Esophagus (tissue), 2 donors: ENCODE results near the gene IL36A. TPM values are rescaled to one million over a fixed set of nuclear protein-coding genes. Genes with fewer than 3 reads are reported as not detected.

ENCODE experiments used
- H3K27ac ChIP-seq, 2 donors: one replicate each; pipeline ENCODE4 v1.5.1; 2013; ENCODE audit warnings: low read depth in 2 of 2, mild to moderate bottlenecking in 2 of 2, inconsistent platforms in 1 of 2, low read length in 1 of 2, moderate library complexity in 1 of 2
- H3K27me3 ChIP-seq, 2 donors: one replicate each; pipeline ENCODE4 v1.6.1; 2013; ENCODE audit warnings: low read length in 2 of 2, control low read depth in 1 of 2, mild to moderate bottlenecking in 1 of 2; ENCODE audit not compliant: insufficient read depth in 2 of 2, control insufficient read depth in 1 of 2
- H3K36me3 ChIP-seq, 2 donors: one replicate each; pipeline ENCODE4 v1.6.1; 2013; ENCODE audit warnings: low read length in 1 of 2; ENCODE audit not compliant: control insufficient read depth in 2 of 2, insufficient read depth in 2 of 2
- H3K4me1 ChIP-seq, 2 donors: one replicate each; pipeline ENCODE4 v1.6.1; 2013; ENCODE audit warnings: low read length in 1 of 2; ENCODE audit not compliant: control insufficient read depth in 2 of 2, insufficient read depth in 2 of 2
- H3K4me3 ChIP-seq, 2 donors: one replicate each; pipeline ENCODE4 v1.5.1; 2013; ENCODE audit warnings: low read length in 2 of 2, mild to moderate bottlenecking in 2 of 2, low read depth in 1 of 2, moderate library complexity in 1 of 2
- H3K9me3 ChIP-seq, 2 donors: one replicate each; pipeline ENCODE4 v1.6.1; 2013; ENCODE audit warnings: mild to moderate bottlenecking in 2 of 2, low read depth in 1 of 2, low read length in 1 of 2, moderate library complexity in 1 of 2; ENCODE audit not compliant: control insufficient read depth in 2 of 2, insufficient read depth in 1 of 2
- WGBS, 2 donors: extraction: QIAGEN DNeasy Blood & Tissue Kit; methylation state at CpG; one replicate each; pipeline ENCODE4 v1.1.7; 2013; 5-methylcytosine and 5-hydroxymethylcytosine counted together
- polyA plus RNA-seq, 2 donors: library from polyadenylated mRNA; stranded (reverse); fragments of 200-250 nt; gene quantifications; one replicate each; pipeline ENCODE4 v1.2.3, GENCODE V29; 2013
- donor health status: healthy with polysubstance abuse.
- donor health status: Bipolar disorder and iron deficiency.

The IL36A gene
- polyA plus RNA-seq: 100 to 1,000 TPM; 243 to 394 TPM

GRCh38 chr2:113005030-113005509 lies at the start of gene IL36A:
IL36A (plus strand) TSS chr2:113005459; CDS start chr2:113005872, 413 bp downstream.
- H3K4me1 ChIP-seq: no peaks in the 10 kb centered on the region
- peak within 1 kb of the TSS in 1 of 2 donors; percentile 78 for H3K27ac ChIP-seq
- H3K9me3 ChIP-seq: no peaks in the 10 kb centered on the region
- H3K27me3 ChIP-seq: no peaks in the 10 kb centered on the region
- H3K4me3 ChIP-seq: peak within 1 kb of the TSS; percentile 11 to 41
- H3K36me3 ChIP-seq: no peaks in the 10 kb centered on the region
- 56 to 75% methylated on average over 3 of the region's 3 CpGs for WGBS, 2 donors

DNA sequence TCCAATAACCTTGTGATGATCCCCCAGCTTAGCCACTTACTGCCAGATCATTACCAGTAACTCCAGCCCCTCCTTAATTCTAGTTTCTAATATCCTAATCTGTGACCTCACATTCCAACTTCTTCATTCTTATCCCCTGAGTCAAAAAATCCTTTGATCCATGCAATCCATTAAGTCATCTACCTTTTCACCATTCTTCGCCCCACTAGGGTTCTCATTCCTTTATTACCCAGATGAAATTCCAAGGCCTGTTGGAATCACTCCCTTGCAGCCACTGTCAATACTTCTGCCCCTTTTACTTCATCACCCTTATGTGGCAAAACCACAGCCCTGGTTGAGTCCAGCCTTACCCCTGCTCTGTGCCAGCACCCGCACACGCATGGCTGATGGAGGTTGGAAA lies 47.7 kb upstream of the IL36A start:
- H3K9me3 ChIP-seq: no peaks in the 10 kb centered on the region
- H3K36me3 ChIP-seq: no peaks in the 10 kb centered on the region
- no peak overlapping the region for H3K27ac ChIP-seq
- H3K4me1 ChIP-seq: peaks cover 0 to 2% of the 10 kb centered on the region in 2 donors
- WGBS, 2 donors: 94 to 98% methylated on average over 3 of the region's 3 CpGs
- no peak overlapping the region for H3K4me3 ChIP-seq
- H3K27me3 ChIP-seq: no peaks in the 10 kb centered on the region

GRCh38 chr2:112958428-112959108 lies 46.7 kb upstream of the IL36A start:
- WGBS, 2 donors: 46 to 59% methylated on average over 9 of the region's 9 CpGs
- Histone ChIP-seq H3K4me1 (peaks cover 0 to 2% of the 10 kb centered on the region in 2 donors), H3K36me3 (no peaks in the 10 kb centered on the region)

GRCh38 chr2:112959109-112959812 lies 46.0 kb upstream of the IL36A start:
- Histone ChIP-seq H3K9me3 (no peaks in the 10 kb centered on the region), H3K4me1 (peaks cover 0 to 2% of the 10 kb centered on the region in 2 donors), H3K27ac (no peak overlapping the region), H3K4me3 (no peak overlapping the region), H3K36me3 (no peaks in the 10 kb centered on the region), H3K27me3 (no peaks in the 10 kb centered on the region)
- WGBS, 2 donors: 70 to 74% methylated on average over 14 of the region's 14 CpGs

More at GRCh38 chr2:112958428-112959108, 46.7 kb upstream of the IL36A start:
- H3K27me3 ChIP-seq: no peaks in the 10 kb centered on the region
- H3K27ac ChIP-seq: no peak overlapping the region
- H3K4me3 ChIP-seq: no peak overlapping the region
- no peaks in the 10 kb centered on the region for H3K9me3 ChIP-seq

- Histone ChIP-seq H3K27me3 (no peaks in the 10 kb centered on the region), H3K27ac (no peak overlapping the region), H3K4me1 (peaks cover 0 to 2% of the 10 kb centered on the region in 2 donors), H3K36me3 (no peaks in the 10 kb centered on the region), H3K9me3 (no peaks in the 10 kb centered on the region), H3K4me3 (no peak overlapping the region)
- WGBS, 2 donors: 50 to 74% methylated on average over 2 of the region's 2 CpGs
Observed at GRCh38 chr2:112960230-112960825, 44.9 kb upstream of the IL36A start.

- no peaks in the 10 kb centered on the region for H3K36me3 ChIP-seq
- 78 to 79% methylated on average over 3 of the region's 3 CpGs for WGBS, 2 donors
- no peaks in the 10 kb centered on the region for H3K4me1 ChIP-seq
- H3K27me3 ChIP-seq: no peaks in the 10 kb centered on the region
- no peak overlapping the region for H3K27ac ChIP-seq
- H3K9me3 ChIP-seq: no peaks in the 10 kb centered on the region
- H3K4me3 ChIP-seq: no peak overlapping the region
Observed at GRCh38 chr2:112962308-112963175, 42.7 kb upstream of the IL36A start.

GRCh38 chr2:112967023-112967422 lies 38.2 kb upstream of the IL36A start:
- no peaks in the 10 kb centered on the region for H3K9me3 ChIP-seq
- no peaks in the 10 kb centered on the region for H3K36me3 ChIP-seq
- H3K4me1 ChIP-seq: no peaks in the 10 kb centered on the region
- H3K27me3 ChIP-seq: no peaks in the 10 kb centered on the region
- 77 to 86% methylated on average over 2 of the region's 2 CpGs for WGBS, 2 donors
- no peak overlapping the region for H3K4me3 ChIP-seq
- H3K27ac ChIP-seq: no peak overlapping the region

DNA sequence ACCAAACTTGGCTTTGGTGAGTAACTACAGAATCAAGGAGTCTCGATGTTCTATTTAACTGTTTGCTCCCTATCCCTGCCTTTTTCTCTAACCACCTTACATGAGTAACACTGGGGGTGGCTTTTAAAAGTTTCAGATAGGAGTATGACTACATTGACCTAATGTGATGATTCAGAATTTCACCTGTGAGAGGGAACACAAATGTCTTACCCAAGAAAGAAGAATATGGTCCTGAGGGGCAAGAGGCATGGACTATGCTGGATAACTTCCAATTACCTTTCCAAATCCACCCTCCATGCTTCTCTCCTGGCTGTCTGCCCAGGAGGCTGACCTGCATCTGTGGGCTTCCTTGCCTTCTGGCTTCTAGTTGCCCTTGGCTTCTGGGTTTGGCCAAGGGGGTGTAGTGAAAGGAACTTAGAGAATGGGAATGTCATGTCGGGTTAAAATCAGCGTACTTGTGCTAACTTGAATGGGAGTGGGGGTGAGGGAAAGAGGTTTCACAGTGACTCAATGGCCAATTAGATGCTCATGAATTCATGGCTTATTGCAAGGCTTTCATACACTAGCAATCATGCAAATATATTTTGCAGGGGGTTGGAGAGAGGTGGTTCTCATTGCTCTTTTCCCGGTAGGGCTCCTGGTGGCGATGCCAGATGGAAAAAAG lies 32.7 kb upstream of the IL36A start:
- Histone ChIP-seq H3K36me3 (no peaks in the 10 kb centered on the region), H3K9me3 (no peaks in the 10 kb centered on the region), H3K27ac (no peak overlapping the region), H3K4me3 (no peak overlapping the region), H3K27me3 (no peaks in the 10 kb centered on the region), H3K4me1 (no peaks in the 10 kb centered on the region)
- 87 to 91% methylated on average over 5 of the region's 5 CpGs for WGBS, 2 donors

GRCh38 chr2:112973156-112973555 lies 32.1 kb upstream of the IL36A start:
- Histone ChIP-seq H3K36me3 (no peaks in the 10 kb centered on the region), H3K4me1 (no peaks in the 10 kb centered on the region), H3K4me3 (no peak overlapping the region), H3K27me3 (no peaks in the 10 kb centered on the region), H3K27ac (no peak overlapping the region), H3K9me3 (no peaks in the 10 kb centered on the region)
- 17 to 68% methylated on average over 2 of the region's 2 CpGs for WGBS, 2 donors
